ENCODE data around the gene PNISR.

PNISR gene

GRCh38 chr6:99446076-99446475, 21.0 kb upstream of the PNISR start:
- no peak for TF ChIP-seq CTCF (IDR thresholded peaks at IDR 0.05; ENCODE audit: control insufficient read depth, extremely low read depth, insufficient read depth)
- no peak overlapping the region for H3K4me3 ChIP-seq (ENCODE audit: low read depth, low read length)
- DNase-seq (ENCODE audit: low read depth) = no peak

- DNase-seq (ENCODE audit: low read depth) = no peak
- H3K4me3 ChIP-seq (ENCODE audit: low read depth, low read length) = no peak overlapping the region
- TF ChIP-seq CTCF (IDR thresholded peaks at IDR 0.05; ENCODE audit: control insufficient read depth, extremely low read depth, insufficient read depth) = peak; percentile 50
These were observed 9.8 kb upstream of the PNISR start for GRCh38 chr6:99434702-99435530.

GRCh38 chr6:99432877-99433276, 7.8 kb upstream of the PNISR start:
- DNase-seq (ENCODE audit: low read depth) = no peak
- H3K4me3 ChIP-seq (ENCODE audit: low read depth, low read length) = no peak overlapping the region
- TF ChIP-seq CTCF (IDR thresholded peaks at IDR 0.05; ENCODE audit: control insufficient read depth, extremely low read depth, insufficient read depth) = no peak

- H3K4me3 ChIP-seq (ENCODE audit: low read depth, low read length) = no peak overlapping the region
- no peak for DNase-seq (ENCODE audit: low read depth)
- no peak for TF ChIP-seq CTCF (IDR thresholded peaks at IDR 0.05; ENCODE audit: control insufficient read depth, extremely low read depth, insufficient read depth)
These were observed 6.8 kb upstream of the PNISR start for GRCh38 chr6:99431901-99432300.

- no peak for TF ChIP-seq CTCF (IDR thresholded peaks at IDR 0.05; ENCODE audit: control insufficient read depth, extremely low read depth, insufficient read depth)
- DNase-seq (ENCODE audit: low read depth) = no peak
- no peak overlapping the region for H3K4me3 ChIP-seq (ENCODE audit: low read depth, low read length)
These were observed 2.9 kb upstream of the PNISR start for GRCh38 chr6:99427988-99428387.

GRCh38 chr6:99426451-99426757, 1.3 kb upstream of the PNISR start:
- TF ChIP-seq CTCF (IDR thresholded peaks at IDR 0.05; ENCODE audit: control insufficient read depth, extremely low read depth, insufficient read depth) = no peak
- no peak for DNase-seq (ENCODE audit: low read depth)
- H3K4me3 ChIP-seq (ENCODE audit: low read depth, low read length) = peak overlapping the region; percentile 86

Data from LNCaP clone FGC (cell line).